Measurements from ENCODE around the gene ATP5F1B.
"Not testable (repeated sequence)": the region's sequence is repeated elsewhere in the genome, so short reads cannot be mapped to it uniquely, and the experiment has no call there.

Gene ATP5F1B

GRCh38 chr12:56645717-56646446 is at the start of gene ATP5F1B:
Gene ATP5F1B, minus strand, starts transcription at chr12:56645984. Its CDS starts 21 bp downstream, at chr12:56645963.
- DNase-seq (ENCODE audit: low spot score), result peak; percentile 100

GRCh38 chr12:56694161-56694560 is 48.4 kb upstream of the ATP5F1B start:
- no peak for DNase-seq (ENCODE audit: low spot score)

GRCh38 chr12:56688846-56689109 is 43.0 kb upstream of the ATP5F1B start:
- DNase-seq (ENCODE audit: low spot score), result no peak

- DNase-seq (ENCODE audit: low spot score), result peak; percentile 97
Observed at GRCh38 chr12:56688129-56688845, 42.5 kb upstream of the ATP5F1B start, which contains the start of gene PTGES3. Gene PTGES3, minus strand, starts transcription at chr12:56688284. Its CDS starts 285 bp downstream, at chr12:56687999.

DNA sequence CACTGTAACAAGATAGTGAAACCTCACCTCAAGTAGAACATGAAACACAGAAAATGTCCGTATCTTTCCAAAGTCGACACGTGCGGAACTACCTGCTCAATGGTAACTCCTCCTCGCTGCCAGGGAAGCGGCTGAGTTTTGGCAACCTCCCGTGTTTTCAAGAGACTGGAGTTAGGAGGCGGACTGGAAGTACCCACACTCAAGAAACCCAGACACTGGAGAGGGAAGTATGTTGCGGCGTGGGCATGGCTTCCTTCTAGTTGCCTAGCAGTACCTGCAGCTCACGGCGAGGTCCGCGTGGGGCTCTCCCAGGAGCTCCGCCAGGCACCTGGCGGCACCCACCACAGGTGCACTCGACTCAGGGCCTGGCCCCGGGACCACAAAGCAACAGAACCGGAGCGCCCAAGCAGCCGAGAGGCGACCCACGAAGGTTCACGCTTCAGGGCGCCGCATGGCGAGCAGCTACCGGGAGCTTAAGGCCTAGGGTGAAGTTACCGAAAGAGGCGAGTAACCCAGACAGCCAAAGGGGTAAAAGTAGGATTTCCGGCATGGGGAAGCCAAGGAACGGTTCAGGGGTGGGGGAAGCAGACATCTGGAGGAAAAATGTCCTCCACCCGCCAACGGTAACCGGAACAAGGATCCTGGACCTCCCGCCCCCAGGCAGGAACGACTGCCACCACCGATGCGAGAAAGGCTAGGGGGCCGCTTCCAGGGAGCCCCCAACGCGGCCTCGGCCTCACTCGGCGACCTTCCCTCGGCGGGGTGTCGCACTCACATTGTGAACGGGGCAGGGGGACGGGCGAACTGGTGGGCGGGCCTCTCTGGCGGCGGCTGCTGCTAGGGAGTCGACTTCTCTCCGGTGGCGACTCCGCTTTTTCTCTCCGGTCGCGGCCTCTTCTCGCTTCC is 41.7 kb upstream of the ATP5F1B start:
- DNase-seq (ENCODE audit: low spot score), result no peak

- peak; percentile 4 for DNase-seq (ENCODE audit: low spot score)
Observed at GRCh38 chr12:56684745-56685359, 39.1 kb upstream of the ATP5F1B start.

GRCh38 chr12:56682323-56682722 is 36.5 kb upstream of the ATP5F1B start:
- no peak for DNase-seq (ENCODE audit: low spot score)

DNA sequence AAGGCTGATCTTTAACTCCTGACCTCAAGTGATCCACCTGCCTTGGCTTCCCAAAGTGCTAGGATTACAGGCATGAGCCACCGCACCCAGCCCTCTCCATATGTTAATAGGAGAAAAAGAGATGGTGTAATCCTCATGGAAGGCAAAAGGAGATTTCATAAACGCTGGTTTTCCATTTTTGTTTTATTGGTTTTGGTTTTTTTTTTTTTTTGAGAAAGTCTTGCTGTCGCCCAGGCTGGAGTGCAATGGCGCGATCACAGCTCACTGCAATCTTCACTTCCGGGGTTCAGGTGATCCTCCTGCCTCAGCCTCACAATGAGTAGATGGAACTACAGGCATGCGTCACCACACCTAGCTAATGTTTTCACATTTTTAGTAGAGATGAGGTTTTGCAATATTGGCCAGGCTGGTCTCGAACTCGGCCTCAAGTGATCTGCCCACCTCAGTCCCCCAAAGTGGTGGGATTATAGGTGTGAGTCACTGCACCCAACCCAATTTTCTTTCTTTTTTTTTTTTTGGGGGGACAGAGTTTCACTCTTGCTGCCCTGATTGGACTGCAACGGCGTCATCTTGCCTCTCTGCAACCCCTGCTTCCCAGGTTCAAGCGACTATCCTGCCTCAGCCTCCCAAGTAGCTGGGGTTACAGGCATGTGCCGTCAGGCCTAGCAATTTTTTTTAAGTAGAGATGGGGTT is 34.2 kb upstream of the ATP5F1B start:
- no peak for DNase-seq (ENCODE audit: low spot score)

DNA sequence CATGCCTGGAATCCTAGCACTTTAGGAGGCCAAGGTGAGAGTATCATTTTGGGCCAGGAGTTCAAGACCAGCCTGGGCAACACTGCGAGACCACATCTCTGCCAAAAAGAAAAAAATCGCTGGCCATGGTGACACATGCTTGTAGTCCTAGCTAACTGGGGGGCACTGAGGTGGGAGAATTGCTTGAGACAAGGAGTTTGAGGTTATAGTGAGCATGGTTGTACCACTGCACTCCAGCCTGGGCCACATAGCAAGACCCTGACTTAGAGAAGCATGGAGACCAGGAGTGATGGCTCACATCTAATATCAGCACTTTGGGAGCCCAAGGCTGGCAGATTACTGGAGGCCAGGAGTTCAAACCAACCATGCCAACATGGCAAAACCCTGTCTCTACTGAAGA is 33.1 kb upstream of the ATP5F1B start:
- no peak for DNase-seq (ENCODE audit: low spot score)

- DNase-seq (ENCODE audit: low spot score), result no peak
Observed at GRCh38 chr12:56677680-56678079, 31.9 kb upstream of the ATP5F1B start.

- no peak for DNase-seq (ENCODE audit: low spot score)
Observed at GRCh38 chr12:56676851-56677580, 31.2 kb upstream of the ATP5F1B start.

DNA sequence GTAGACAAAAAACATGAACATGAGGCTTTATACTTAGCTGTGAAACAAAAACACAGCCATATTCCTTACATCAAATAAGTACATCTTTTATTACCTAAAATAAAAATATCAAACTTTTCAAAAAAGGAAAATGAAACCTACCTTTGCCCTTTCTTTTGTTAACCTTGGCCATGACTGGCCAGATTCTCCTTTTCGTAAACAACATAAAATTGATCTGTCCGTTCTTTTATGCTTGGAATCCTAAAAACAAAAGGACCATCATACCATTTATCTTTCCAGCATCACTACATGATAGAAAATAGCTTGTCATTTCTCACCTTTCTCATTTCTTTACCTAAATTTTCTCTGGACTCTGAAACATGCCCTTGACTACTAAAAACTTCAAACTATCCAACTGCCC is 25.8 kb upstream of the ATP5F1B start:
- DNase-seq (ENCODE audit: low spot score), result no peak

DNA sequence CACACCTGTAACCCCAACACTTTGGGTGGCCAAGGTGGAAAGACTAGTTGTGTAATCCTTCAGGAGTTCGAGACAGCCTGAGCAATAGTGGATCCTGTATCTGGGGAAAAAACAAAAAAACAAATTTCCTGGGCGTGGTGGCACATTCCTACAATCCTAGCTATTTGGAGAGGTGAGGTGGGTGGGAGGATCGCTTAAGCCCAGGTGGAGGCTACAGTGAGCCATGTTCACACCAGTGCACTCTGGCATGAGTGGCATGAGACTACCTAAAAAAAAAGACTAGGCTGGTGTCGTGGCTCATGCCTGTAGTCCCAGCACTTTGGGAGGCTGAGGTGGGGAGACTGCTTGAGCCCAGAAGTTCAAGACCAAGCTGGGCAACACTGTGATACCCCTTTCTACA is 25.1 kb upstream of the ATP5F1B start:
- no peak for DNase-seq (ENCODE audit: low spot score)

DNA sequence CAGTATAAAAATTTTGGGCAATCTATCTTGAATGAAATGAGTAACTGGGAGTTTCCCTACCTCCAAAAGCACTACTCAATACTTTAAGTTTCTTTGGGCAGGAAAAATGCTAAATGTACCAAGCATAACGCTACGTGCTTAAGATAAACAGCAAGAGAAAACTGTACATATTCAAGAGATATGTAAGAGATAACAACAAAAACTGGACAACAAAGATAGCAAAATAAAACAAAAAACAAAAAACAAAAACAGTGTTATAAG is 22.3 kb upstream of the ATP5F1B start:
- no peak for DNase-seq (ENCODE audit: low spot score)

DNA sequence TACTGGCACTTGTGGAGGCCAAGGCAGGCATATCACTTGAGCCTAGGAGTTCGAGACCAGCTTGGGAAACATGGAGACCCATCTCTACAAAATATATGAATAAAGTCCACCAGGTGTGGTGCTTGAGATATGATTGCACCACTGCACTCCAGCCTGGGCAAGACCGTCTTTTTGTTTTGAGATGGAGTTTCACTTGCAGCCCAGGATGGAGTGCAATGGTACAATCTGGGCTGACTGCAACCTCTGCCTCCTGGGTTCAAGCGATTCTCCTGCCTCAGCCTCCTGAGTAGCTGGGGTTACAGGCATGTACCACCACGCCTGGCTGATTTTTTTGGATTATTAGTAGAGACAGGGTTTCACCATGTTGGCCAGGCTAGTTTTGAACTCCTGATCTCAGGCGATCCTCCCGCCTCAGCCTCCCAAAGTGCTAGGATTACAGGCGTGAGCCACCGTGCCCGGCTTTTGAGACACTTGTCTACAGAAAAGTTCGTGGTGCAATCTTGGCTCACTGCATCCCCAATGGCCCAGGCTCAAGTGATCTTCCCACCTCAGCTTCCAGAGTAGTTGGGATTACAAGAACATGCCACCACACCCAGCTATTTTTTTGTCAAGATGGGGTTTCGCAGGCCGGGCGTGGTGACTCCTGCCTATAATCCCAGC is 16.3 kb upstream of the ATP5F1B start:
- no peak for DNase-seq (ENCODE audit: low spot score)

GRCh38 chr12:56661560-56661959 is 15.8 kb upstream of the ATP5F1B start:
- no peak for DNase-seq (ENCODE audit: low spot score)

DNA sequence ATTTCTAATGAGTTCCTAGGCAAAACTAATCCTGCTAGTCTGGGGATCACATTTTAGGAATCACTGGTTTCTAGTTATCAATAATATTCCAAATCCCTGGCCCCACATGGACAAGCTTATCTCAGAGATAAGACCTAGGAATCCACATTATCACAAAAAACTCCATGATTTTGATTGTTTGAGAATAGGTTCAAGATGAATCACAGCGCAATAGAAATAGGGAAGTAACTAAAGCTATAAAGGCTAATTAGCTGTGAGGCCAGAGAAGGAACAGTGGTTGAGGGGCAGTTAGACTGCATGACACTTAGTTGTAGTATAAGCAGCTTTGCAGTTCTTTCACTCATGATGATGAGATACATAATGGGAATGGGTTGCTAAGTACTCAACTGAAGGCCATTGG is 13.1 kb upstream of the ATP5F1B start:
- DNase-seq (ENCODE audit: low spot score), result no peak

- no peak for DNase-seq (ENCODE audit: low spot score)
Observed at GRCh38 chr12:56657416-56658379, 11.9 kb upstream of the ATP5F1B start.

DNA sequence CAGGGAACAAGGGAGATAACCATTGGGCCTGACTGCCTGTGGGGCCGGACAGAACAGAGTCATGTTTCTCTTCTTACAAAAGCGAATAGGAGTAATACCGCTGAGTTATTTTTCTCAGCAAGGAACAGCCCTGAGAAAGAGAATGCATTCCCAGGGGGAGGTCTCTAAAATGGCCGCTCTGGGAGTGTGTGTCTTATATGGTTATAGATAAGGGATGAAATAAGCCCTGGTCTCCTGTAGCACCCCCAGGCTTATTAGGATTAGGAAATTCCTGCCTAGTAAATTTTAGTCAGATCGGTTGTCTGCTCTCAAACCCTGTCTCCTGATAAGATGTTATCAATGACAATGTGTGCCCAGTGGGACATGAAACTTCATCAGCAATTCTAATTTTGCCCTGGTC is 8.0 kb upstream of the ATP5F1B start:
- not testable (repeated sequence) for DNase-seq (ENCODE audit: low spot score)

DNA sequence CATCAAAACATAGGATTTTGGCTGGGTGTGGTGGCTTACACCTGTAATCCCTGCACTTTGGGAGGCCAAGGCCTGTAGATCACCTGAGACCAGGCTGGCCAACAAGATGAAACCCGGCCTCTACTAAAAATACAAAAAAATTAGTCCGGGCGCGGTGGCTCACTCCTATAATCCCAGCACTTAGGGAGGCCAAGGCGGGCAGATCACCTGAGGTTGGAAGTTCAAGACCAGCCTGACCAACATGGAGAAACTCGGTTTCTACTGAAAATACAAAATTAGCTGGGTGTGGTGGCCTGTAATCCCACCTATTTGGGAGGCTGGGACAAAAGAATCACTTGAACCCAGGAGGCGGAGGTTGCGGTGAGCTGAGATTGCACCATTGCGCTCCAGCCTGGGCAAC is 2.2 kb upstream of the ATP5F1B start:
- not testable (repeated sequence) for DNase-seq (ENCODE audit: low spot score)
